SK-N-SH (cell line): ENCODE measurements around the gene PKNOX1. TPM values are rescaled to one million over a fixed set of nuclear protein-coding genes. Genes with fewer than 3 reads are reported as not detected.

ENCODE experiments used
- CTCF ChIA-PET: fragments of 300-600, 350-600 bp; formaldehyde crosslinking; extraction: SDS; loops from one replicate; lab custom pipeline; 2021; lab: Yijun Ruan, JAX
- POLR2A ChIA-PET: fragments of 350-600 bp; sonication (Branson Sonifier 250); formaldehyde crosslinking; extraction: SDS; loops from one replicate; lab custom pipeline; 2020; ENCODE audit warnings: antibody characterized with exemption, inconsistent platforms; lab: Yijun Ruan, JAX
- DNase-seq: peaks from one replicate; pipeline ENCODE4 v3.0.0; 2012
- H2AFZ ChIP-seq: fragments of 200-600 bp; sonication (generic); 2 replicates; pipeline ENCODE4 v1.8.1; 2016; ENCODE audit warnings: antibody characterized with exemption, mild to moderate bottlenecking, low read depth
- H3F3A ChIP-seq: fragments of 200-600 bp; sonication (generic); replicated peaks from 2 replicates; pipeline ENCODE3; 2016; ENCODE audit warnings: antibody characterized with exemption, mild to moderate bottlenecking; ENCODE audit not compliant: insufficient read depth
- H3K27ac ChIP-seq, 2 experiments: fragments of 200-500 bp in 1 of 2; fragments of 200-600 bp in 1 of 2; sonication (Bioruptor generic) in 1 of 2; sonication (generic), shearing (Covaris generic) in 1 of 2; 2 replicates each; pipeline versions ENCODE4 v1.5.1 to v1.6.1; 2014 to 2016; ENCODE audit warnings: low read depth in 2 of 2, inconsistent platforms in 1 of 2, low read length in 1 of 2, mild to moderate bottlenecking in 1 of 2, mixed read lengths in 1 of 2
- H3K27me3 ChIP-seq: fragments of 200-600 bp; sonication (generic), shearing (Covaris generic); 2 replicates; pipeline ENCODE4 v1.6.1; 2016; ENCODE audit warnings: mixed run types; ENCODE audit not compliant: insufficient read depth
- H3K36me3 ChIP-seq, 2 experiments: fragments of 200-500 bp in 1 of 2; fragments of 200-600 bp in 1 of 2; sonication (Bioruptor generic) in 1 of 2; sonication (generic) in 1 of 2; replicated peaks in 1 of 2; 2 replicates each; pipeline versions ENCODE3 to v1.5.1; 2014 to 2016; ENCODE audit warnings: low read length in 1 of 2, mild to moderate bottlenecking in 1 of 2; ENCODE audit not compliant: insufficient read depth in 2 of 2, control insufficient read depth in 1 of 2
- H3K4me1 ChIP-seq, 2 experiments: fragments of 200-500 bp in 1 of 2; fragments of 200-600 bp in 1 of 2; sonication (Bioruptor generic) in 1 of 2; sonication (generic), shearing (Covaris generic) in 1 of 2; 2 replicates each; pipeline versions ENCODE4 v1.5.1 to v1.6.1; 2014 to 2016; ENCODE audit warnings: low read depth in 1 of 2, low read length in 1 of 2, mixed run types in 1 of 2; ENCODE audit not compliant: insufficient read depth in 2 of 2, control insufficient read depth in 1 of 2
- H3K4me2 ChIP-seq: fragments of 200-600 bp; sonication (generic), shearing (Covaris generic); 2 replicates; pipeline ENCODE4 v1.6.1; 2017; ENCODE audit warnings: mixed run types
- H3K4me3 ChIP-seq, 2 experiments: fragments of 200-500 bp in 1 of 2; fragments of 200-600 bp in 1 of 2; sonication (Bioruptor generic) in 1 of 2; sonication (generic), shearing (Covaris generic) in 1 of 2; 2 replicates each; pipeline versions ENCODE4 v1.5.1 to v1.8.1; 2014 to 2016; ENCODE audit warnings: low read depth in 2 of 2, inconsistent platforms in 1 of 2, low read length in 1 of 2, mild to moderate bottlenecking in 1 of 2, mixed read lengths in 1 of 2, moderate library complexity in 1 of 2
- H3K79me2 ChIP-seq: fragments of 200-600 bp; sonication (generic); 2 replicates; pipeline ENCODE4 v1.8.1; 2017; ENCODE audit warnings: mild to moderate bottlenecking; ENCODE audit not compliant: insufficient read depth
- H3K9ac ChIP-seq: fragments of 200-600 bp; sonication (generic); 2 replicates; pipeline ENCODE4 v1.6.1; 2017; ENCODE audit warnings: mixed run types
- H3K9me2 ChIP-seq: fragments of 200-600 bp; sonication (generic); 2 replicates; pipeline ENCODE4 v1.6.1; 2017; ENCODE audit warnings: mixed run types
- H3K9me3 ChIP-seq: fragments of 200-600 bp; sonication (generic); 2 replicates; pipeline ENCODE4 v1.6.1; 2017; ENCODE audit warnings: mixed run types, mild to moderate bottlenecking, moderate library complexity
- H4K20me1 ChIP-seq: fragments of 200-600 bp; sonication (generic); 2 replicates; pipeline ENCODE4 v1.6.1; 2017; ENCODE audit warnings: mild to moderate bottlenecking, mixed run types; ENCODE audit not compliant: insufficient read depth
- CHD2 ChIP-seq: fragments of 150-350 bp; IDR thresholded peaks from 2 replicates; pipeline ENCODE4 v1.6.1; 2018; ENCODE audit warnings: low read length; ENCODE audit not compliant: partially characterized antibody
- ELF1 ChIP-seq: IDR thresholded peaks from 2 replicates; pipeline ENCODE4 v1.4.0; 2012
- EZH2phosphoT487 ChIP-seq: fragments of 200-600 bp; sonication (generic); IDR thresholded peaks from 2 replicates; pipeline ENCODE4 v1.6.1; 2017; ENCODE audit warnings: low read depth, mixed run types, mild to moderate bottlenecking, antibody characterized with exemption, moderate library complexity, borderline replicate concordance
- FOSL2 ChIP-seq: IDR thresholded peaks from 2 replicates; pipeline ENCODE4 v1.4.0; 2012; ENCODE audit warnings: low read depth, mild to moderate bottlenecking, moderate library complexity, borderline replicate concordance
- FOXM1 ChIP-seq: IDR thresholded peaks from 2 replicates; pipeline ENCODE4 v1.4.0; 2012; ENCODE audit warnings: low read depth, mild to moderate bottlenecking
- GABPA ChIP-seq: IDR thresholded peaks from 2 replicates; pipeline ENCODE4 v1.4.0; 2012; ENCODE audit warnings: low read depth, mild to moderate bottlenecking
- JUND ChIP-seq: IDR thresholded peaks from 2 replicates; pipeline ENCODE4 v1.4.0; 2012
- MEF2A ChIP-seq: IDR thresholded peaks from 2 replicates; pipeline ENCODE4 v1.4.0; 2012; ENCODE audit warnings: low read depth, borderline replicate concordance
- NFIC ChIP-seq: IDR thresholded peaks from 2 replicates; pipeline ENCODE4 v1.4.0; 2012; ENCODE audit warnings: borderline replicate concordance
- POLR2AphosphoS5 ChIP-seq: IDR thresholded peaks from 2 replicates; pipeline ENCODE4 v1.6.1; 2012; ENCODE audit warnings: low read depth, low read length
- RCOR1 ChIP-seq: fragments of 150-350 bp; IDR thresholded peaks from 2 replicates; pipeline ENCODE4 v1.6.1; 2017; ENCODE audit warnings: antibody characterized with exemption, low read length
- RFX5 ChIP-seq: IDR thresholded peaks from 2 replicates; pipeline ENCODE4 v1.6.1; 2012; ENCODE audit warnings: mild to moderate bottlenecking, improper control_type of control experiment, low read length
- RXRA ChIP-seq: IDR thresholded peaks from 2 replicates; pipeline ENCODE4 v1.4.0; 2012; ENCODE audit warnings: low read depth, mild to moderate bottlenecking, borderline replicate concordance
- SIN3A ChIP-seq: IDR thresholded peaks from 2 replicates; pipeline ENCODE4 v1.6.1; 2012; ENCODE audit warnings: low read depth, mild to moderate bottlenecking, low read length, moderate library complexity, borderline replicate concordance
- SMC3 ChIP-seq: IDR thresholded peaks from 2 replicates; pipeline ENCODE4 v1.6.1; 2012; ENCODE audit warnings: low read depth, low read length, improper control_type of control experiment
- TAF1 ChIP-seq: IDR thresholded peaks from 2 replicates; pipeline ENCODE4 v1.6.1; 2012; ENCODE audit warnings: low read depth, mild to moderate bottlenecking, low read length, moderate library complexity, borderline replicate concordance
- TCF12 ChIP-seq: IDR thresholded peaks from 2 replicates; pipeline ENCODE4 v1.4.0; 2012
- TEAD4 ChIP-seq: IDR thresholded peaks from 2 replicates; pipeline ENCODE4 v1.4.0; 2012; ENCODE audit warnings: mild to moderate bottlenecking, borderline replicate concordance; ENCODE audit not compliant: insufficient read depth
- YY1 ChIP-seq: IDR thresholded peaks from 2 replicates; pipeline ENCODE4 v1.4.0; 2012; ENCODE audit warnings: low read depth, mild to moderate bottlenecking
- WGBS: methylation state at CpG from one replicate; pipeline ENCODE4 v1.1.6; 2017; ENCODE audit warnings: low lambda C conversion rate; 5-methylcytosine and 5-hydroxymethylcytosine counted together
- polyA plus RNA-seq, 3 experiments: library from polyadenylated mRNA; depleted of rRNA; stranded (reverse); fragments of >200 nt; gene quantifications; 2 replicates each; pipeline ENCODE4 v1.2.3, GENCODE V29; 2012
- TF ChIP-seq, protein P1 (sequence below): fragments of 150-350 bp; IDR thresholded peaks from 2 replicates; pipeline ENCODE4 v1.6.1; 2017; ENCODE audit warnings: antibody characterized with exemption, low read length, low read depth, borderline replicate concordance
- TF ChIP-seq, protein P2 (sequence below): fragments of 200-600 bp; sonication (generic); IDR thresholded peaks from 2 replicates; pipeline ENCODE4 v1.6.1; 2017; ENCODE audit warnings: antibody characterized with exemption, mild to moderate bottlenecking, moderate library complexity
- TF ChIP-seq, protein P3 (sequence below): IDR thresholded peaks from 2 replicates; pipeline ENCODE4; 2012
- TF ChIP-seq, protein P4 (sequence below): IDR thresholded peaks from 2 replicates; pipeline ENCODE4 v1.4.0; 2012; ENCODE audit warnings: low read depth, borderline replicate concordance
- TF ChIP-seq, protein P5 (sequence below): IDR thresholded peaks from 2 replicates; pipeline ENCODE4 v1.6.1; 2012; ENCODE audit warnings: mild to moderate bottlenecking, low read depth, low read length, moderate library complexity
- TF ChIP-seq, protein P6 (sequence below): IDR thresholded peaks from 2 replicates; pipeline ENCODE4 v1.4.0; 2012; ENCODE audit warnings: low read depth

The PKNOX1 gene
- polyA plus RNA-seq, 1 of the 3 experiments (the other 2 are of a cell fraction), result 21.7 TPM

DNA sequence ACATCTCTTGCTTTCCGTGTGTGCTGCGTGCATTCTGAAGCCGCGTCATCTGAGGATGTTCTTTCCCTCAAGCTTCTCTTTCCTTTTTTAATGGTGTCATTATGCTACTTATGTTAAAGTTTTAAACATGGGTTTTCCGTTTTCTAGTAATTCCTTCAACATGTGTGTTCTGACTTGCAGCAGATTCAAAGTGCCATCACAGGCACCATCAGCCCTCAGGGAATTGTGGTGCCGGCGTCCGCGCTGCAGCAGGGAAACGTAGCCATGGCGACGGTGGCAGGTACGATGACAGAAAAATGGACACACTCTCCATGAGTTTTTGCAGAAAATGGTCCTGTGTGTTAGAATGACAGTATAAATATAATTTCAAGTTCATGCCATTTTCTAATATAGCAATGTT, 42.4 kb downstream of the PKNOX1 start (continued):
- TF ChIP-seq YY1 (no peak), TCF12 (no peak), NFIC (no peak), FOXM1 (no peak), TEAD4 (no peak), FOSL2 (no peak), SIN3A (no peak), MEF2A (no peak), RCOR1 (peak; percentile 87), EZH2phosphoT487 (no peak), JUND (no peak)
- TF ChIP-seq, protein P1, sequence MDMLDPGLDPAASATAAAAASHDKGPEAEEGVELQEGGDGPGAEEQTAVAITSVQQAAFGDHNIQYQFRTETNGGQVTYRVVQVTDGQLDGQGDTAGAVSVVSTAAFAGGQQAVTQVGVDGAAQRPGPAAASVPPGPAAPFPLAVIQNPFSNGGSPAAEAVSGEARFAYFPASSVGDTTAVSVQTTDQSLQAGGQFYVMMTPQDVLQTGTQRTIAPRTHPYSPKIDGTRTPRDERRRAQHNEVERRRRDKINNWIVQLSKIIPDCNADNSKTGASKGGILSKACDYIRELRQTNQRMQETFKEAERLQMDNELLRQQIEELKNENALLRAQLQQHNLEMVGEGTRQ, result no peak
- TF ChIP-seq, protein P2, sequence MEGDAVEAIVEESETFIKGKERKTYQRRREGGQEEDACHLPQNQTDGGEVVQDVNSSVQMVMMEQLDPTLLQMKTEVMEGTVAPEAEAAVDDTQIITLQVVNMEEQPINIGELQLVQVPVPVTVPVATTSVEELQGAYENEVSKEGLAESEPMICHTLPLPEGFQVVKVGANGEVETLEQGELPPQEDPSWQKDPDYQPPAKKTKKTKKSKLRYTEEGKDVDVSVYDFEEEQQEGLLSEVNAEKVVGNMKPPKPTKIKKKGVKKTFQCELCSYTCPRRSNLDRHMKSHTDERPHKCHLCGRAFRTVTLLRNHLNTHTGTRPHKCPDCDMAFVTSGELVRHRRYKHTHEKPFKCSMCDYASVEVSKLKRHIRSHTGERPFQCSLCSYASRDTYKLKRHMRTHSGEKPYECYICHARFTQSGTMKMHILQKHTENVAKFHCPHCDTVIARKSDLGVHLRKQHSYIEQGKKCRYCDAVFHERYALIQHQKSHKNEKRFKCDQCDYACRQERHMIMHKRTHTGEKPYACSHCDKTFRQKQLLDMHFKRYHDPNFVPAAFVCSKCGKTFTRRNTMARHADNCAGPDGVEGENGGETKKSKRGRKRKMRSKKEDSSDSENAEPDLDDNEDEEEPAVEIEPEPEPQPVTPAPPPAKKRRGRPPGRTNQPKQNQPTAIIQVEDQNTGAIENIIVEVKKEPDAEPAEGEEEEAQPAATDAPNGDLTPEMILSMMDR, result no peak
- TF ChIP-seq, protein P3, sequence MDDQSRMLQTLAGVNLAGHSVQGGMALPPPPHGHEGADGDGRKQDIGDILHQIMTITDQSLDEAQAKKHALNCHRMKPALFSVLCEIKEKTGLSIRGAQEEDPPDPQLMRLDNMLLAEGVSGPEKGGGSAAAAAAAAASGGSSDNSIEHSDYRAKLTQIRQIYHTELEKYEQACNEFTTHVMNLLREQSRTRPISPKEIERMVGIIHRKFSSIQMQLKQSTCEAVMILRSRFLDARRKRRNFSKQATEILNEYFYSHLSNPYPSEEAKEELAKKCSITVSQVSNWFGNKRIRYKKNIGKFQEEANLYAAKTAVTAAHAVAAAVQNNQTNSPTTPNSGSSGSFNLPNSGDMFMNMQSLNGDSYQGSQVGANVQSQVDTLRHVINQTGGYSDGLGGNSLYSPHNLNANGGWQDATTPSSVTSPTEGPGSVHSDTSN, result no peak
- TF ChIP-seq, protein P4, sequence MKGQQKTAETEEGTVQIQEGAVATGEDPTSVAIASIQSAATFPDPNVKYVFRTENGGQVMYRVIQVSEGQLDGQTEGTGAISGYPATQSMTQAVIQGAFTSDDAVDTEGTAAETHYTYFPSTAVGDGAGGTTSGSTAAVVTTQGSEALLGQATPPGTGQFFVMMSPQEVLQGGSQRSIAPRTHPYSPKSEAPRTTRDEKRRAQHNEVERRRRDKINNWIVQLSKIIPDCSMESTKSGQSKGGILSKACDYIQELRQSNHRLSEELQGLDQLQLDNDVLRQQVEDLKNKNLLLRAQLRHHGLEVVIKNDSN, result no peak

DNA sequence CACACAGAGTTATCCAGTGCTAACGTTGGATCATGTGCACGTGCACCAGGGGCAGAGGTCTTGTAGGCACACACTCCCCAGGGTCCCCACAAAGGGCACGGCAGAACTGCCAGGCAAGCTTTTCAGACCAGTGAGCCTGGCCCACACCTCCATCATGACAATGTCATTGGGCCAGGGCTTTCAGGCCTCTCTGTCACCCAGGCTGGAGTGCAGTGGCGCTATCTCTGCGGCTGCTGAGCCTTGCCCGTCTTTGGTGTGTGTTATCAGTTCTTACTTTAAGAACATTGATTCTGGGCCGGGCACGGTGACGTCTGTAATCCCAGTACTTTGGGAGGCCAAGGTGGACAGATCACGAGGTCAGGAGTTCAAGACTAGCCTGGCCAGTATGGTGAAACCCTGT, 44.2 kb downstream of the PKNOX1 start:
- no peaks in the 10 kb centered on the region for H3K9me3 ChIP-seq
- no peak for DNase-seq
- H3K27ac ChIP-seq, result no peak overlapping the region
- no peaks in the 10 kb centered on the region for H3K79me2 ChIP-seq
- H3K4me2 ChIP-seq, result no peak overlapping the region
- H2AFZ ChIP-seq, result no peak overlapping the region
- H3K4me1 ChIP-seq, result peaks cover 0 to 17% of the 10 kb centered on the region in 2 experiments; a peak in 2 of 4 replicates
- WGBS, result 97% methylated on average over 9 of the region's 10 CpGs
- no peaks in the 10 kb centered on the region for H3K27me3 ChIP-seq
- H3K9ac ChIP-seq, result no peak overlapping the region
- POLR2A ChIA-PET, result no interaction called here
- CTCF ChIA-PET, result no interaction called here
- no peaks in the 10 kb centered on the region for H4K20me1 ChIP-seq
- H3F3A ChIP-seq, result no peaks in the 10 kb centered on the region
- H3K9me2 ChIP-seq, result no peaks in the 10 kb centered on the region
- H3K36me3 ChIP-seq, result peaks cover 10 to 16% of the 10 kb centered on the region in 2 experiments
- H3K4me3 ChIP-seq, result no peak overlapping the region
- TF ChIP-seq MEF2A, result no peak
- TF ChIP-seq, protein P5, sequence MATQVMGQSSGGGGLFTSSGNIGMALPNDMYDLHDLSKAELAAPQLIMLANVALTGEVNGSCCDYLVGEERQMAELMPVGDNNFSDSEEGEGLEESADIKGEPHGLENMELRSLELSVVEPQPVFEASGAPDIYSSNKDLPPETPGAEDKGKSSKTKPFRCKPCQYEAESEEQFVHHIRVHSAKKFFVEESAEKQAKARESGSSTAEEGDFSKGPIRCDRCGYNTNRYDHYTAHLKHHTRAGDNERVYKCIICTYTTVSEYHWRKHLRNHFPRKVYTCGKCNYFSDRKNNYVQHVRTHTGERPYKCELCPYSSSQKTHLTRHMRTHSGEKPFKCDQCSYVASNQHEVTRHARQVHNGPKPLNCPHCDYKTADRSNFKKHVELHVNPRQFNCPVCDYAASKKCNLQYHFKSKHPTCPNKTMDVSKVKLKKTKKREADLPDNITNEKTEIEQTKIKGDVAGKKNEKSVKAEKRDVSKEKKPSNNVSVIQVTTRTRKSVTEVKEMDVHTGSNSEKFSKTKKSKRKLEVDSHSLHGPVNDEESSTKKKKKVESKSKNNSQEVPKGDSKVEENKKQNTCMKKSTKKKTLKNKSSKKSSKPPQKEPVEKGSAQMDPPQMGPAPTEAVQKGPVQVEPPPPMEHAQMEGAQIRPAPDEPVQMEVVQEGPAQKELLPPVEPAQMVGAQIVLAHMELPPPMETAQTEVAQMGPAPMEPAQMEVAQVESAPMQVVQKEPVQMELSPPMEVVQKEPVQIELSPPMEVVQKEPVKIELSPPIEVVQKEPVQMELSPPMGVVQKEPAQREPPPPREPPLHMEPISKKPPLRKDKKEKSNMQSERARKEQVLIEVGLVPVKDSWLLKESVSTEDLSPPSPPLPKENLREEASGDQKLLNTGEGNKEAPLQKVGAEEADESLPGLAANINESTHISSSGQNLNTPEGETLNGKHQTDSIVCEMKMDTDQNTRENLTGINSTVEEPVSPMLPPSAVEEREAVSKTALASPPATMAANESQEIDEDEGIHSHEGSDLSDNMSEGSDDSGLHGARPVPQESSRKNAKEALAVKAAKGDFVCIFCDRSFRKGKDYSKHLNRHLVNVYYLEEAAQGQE, result no peak
- TF ChIP-seq RFX5, result no peak
- TF ChIP-seq GABPA, result no peak
- no peak for TF ChIP-seq RXRA
- TF ChIP-seq FOXM1, result no peak
- TF ChIP-seq EZH2phosphoT487, result no peak
- no peak for TF ChIP-seq SMC3
- no peak for TF ChIP-seq TAF1
- no peak for TF ChIP-seq CHD2
- TF ChIP-seq ELF1, result no peak
- no peak for TF ChIP-seq POLR2AphosphoS5
- TF ChIP-seq NFIC, result no peak
- TF ChIP-seq SIN3A, result no peak
- TF ChIP-seq, protein P6, sequence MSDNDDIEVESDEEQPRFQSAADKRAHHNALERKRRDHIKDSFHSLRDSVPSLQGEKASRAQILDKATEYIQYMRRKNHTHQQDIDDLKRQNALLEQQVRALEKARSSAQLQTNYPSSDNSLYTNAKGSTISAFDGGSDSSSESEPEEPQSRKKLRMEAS, result no peak
